ENCODE data around the gene ZDHHC11B.

- no peak for TF ChIP-seq CTCF (IDR thresholded peaks at IDR 0.05)
- TF ChIP-seq POLR2A (IDR thresholded peaks at IDR 0.05): no peak
These were observed 99.7 kb downstream of the ZDHHC11B start for GRCh38 chr5:684751-685216.
